Right hindlimb (tissue), 1 donor: ENCODE measurements around the gene SUGCT.
"Not testable (repeated sequence)": the region's sequence is repeated elsewhere in the genome, so short reads cannot be mapped to it uniquely, and the experiment has no call there.

Source experiments
- DNase-seq: peaks from one replicate; pipeline ENCODE4 v3.0.0-alpha.2; 2018

SUGCT gene

GRCh38 chr7:40202851-40203250 is 68.0 kb downstream of the SUGCT start:
- DNase-seq = no peak

GRCh38 chr7:40204581-40204980 is 69.8 kb downstream of the SUGCT start:
- no peak for DNase-seq

- no peak for DNase-seq
Measured at GRCh38 chr7:40205992-40206391, 71.2 kb downstream of the SUGCT start.

- no peak for DNase-seq
Measured at GRCh38 chr7:40211276-40212003, 76.6 kb downstream of the SUGCT start.

GRCh38 chr7:40213291-40213690 is 78.5 kb downstream of the SUGCT start:
- no peak for DNase-seq

GRCh38 chr7:40213856-40214255 is 79.1 kb downstream of the SUGCT start:
- no peak for DNase-seq

- not testable (repeated sequence) for DNase-seq
Measured at GRCh38 chr7:40218612-40219011, 83.8 kb downstream of the SUGCT start.

GRCh38 chr7:40219917-40220316 is 85.1 kb downstream of the SUGCT start:
- no peak for DNase-seq

GRCh38 chr7:40220421-40220911 is 85.7 kb downstream of the SUGCT start:
- no peak for DNase-seq

GRCh38 chr7:40221836-40222235 is 87.0 kb downstream of the SUGCT start:
- DNase-seq = no peak

GRCh38 chr7:40223451-40224127 is 88.8 kb downstream of the SUGCT start:
- no peak for DNase-seq

GRCh38 chr7:40230101-40230500 is 95.3 kb downstream of the SUGCT start:
- DNase-seq = no peak

- no peak for DNase-seq
Measured at GRCh38 chr7:40231796-40232195, 97.0 kb downstream of the SUGCT start.

- peak; percentile 24 for DNase-seq
Measured at GRCh38 chr7:40232242-40232893, 97.6 kb downstream of the SUGCT start.

GRCh38 chr7:40234046-40234445 is 99.2 kb downstream of the SUGCT start:
- no peak for DNase-seq

GRCh38 chr7:40234666-40235065 is 99.9 kb downstream of the SUGCT start:
- no peak for DNase-seq

- DNase-seq = no peak
Measured at GRCh38 chr7:40237731-40238130, 102.9 kb downstream of the SUGCT start.

- no peak for DNase-seq
Measured at GRCh38 chr7:40239755-40240303, 105.0 kb downstream of the SUGCT start.

- no peak for DNase-seq
Measured at GRCh38 chr7:40243076-40243475, 108.3 kb downstream of the SUGCT start.

GRCh38 chr7:40244226-40244625 is 109.4 kb downstream of the SUGCT start:
- DNase-seq = no peak

- no peak for DNase-seq
Measured at GRCh38 chr7:40248681-40249080, 113.9 kb downstream of the SUGCT start.

GRCh38 chr7:40253444-40253843 is 118.6 kb downstream of the SUGCT start:
- not testable (repeated sequence) for DNase-seq

GRCh38 chr7:40263752-40264390 is 129.1 kb downstream of the SUGCT start:
- no peak for DNase-seq
